Small intestine (tissue), 7 donors: ENCODE measurements around the gene CAVIN2. TPM values are rescaled to one million over a fixed set of nuclear protein-coding genes. Genes with fewer than 3 reads are reported as not detected.

Source experiments
- DNase-seq, 2 donors: peaks; one replicate each; pipeline versions ENCODE4 v3.0.0 to v3.0.0-alpha.2; 2013
- FAIRE-seq: peaks from 2 replicates; lab custom pipeline; 2012; peaks lifted over from hg19 to GRCh38; lab: Jason Lieb, UNC
- H3K27ac ChIP-seq, 3 donors: one replicate each; pipeline ENCODE4 v1.5.1; 2013; ENCODE audit warnings: low read length in 2 of 3, mild to moderate bottlenecking in 2 of 3, control low read depth in 1 of 3, inconsistent platforms in 1 of 3, low read depth in 1 of 3, moderate library complexity in 1 of 3
- H3K27me3 ChIP-seq, 3 donors: one replicate each; pipeline ENCODE4 v1.6.1; 2013; ENCODE audit warnings: low read length in 3 of 3, inconsistent platforms in 1 of 3; ENCODE audit not compliant: control insufficient read depth in 3 of 3, insufficient read depth in 3 of 3
- H3K36me3 ChIP-seq, 3 donors: one replicate each; pipeline ENCODE4 v1.6.1; 2013; ENCODE audit warnings: low read length in 3 of 3, inconsistent platforms in 1 of 3, low read depth in 1 of 3, mild to moderate bottlenecking in 1 of 3, moderate library complexity in 1 of 3; ENCODE audit not compliant: control insufficient read depth in 3 of 3, insufficient read depth in 2 of 3
- H3K4me1 ChIP-seq, 3 donors: one replicate each; pipeline ENCODE4 v1.6.1; 2013; ENCODE audit warnings: low read length in 2 of 3, inconsistent platforms in 1 of 3, low read depth in 1 of 3, mild to moderate bottlenecking in 1 of 3, moderate library complexity in 1 of 3; ENCODE audit not compliant: control insufficient read depth in 3 of 3, insufficient read depth in 2 of 3
- H3K4me3 ChIP-seq, 3 donors: one replicate each; pipeline ENCODE4 v1.5.1; 2013; ENCODE audit warnings: low read length in 3 of 3, control low read depth in 1 of 3, inconsistent platforms in 1 of 3, low read depth in 1 of 3, mild to moderate bottlenecking in 1 of 3, moderate library complexity in 1 of 3
- H3K9me3 ChIP-seq, 2 donors: one replicate each; pipeline ENCODE4 v1.6.1; 2013; ENCODE audit warnings: low read depth in 1 of 2, low read length in 1 of 2; ENCODE audit not compliant: control insufficient read depth in 2 of 2, insufficient read depth in 1 of 2
- WGBS, 3 donors: extraction: QIAGEN DNeasy Blood & Tissue Kit; methylation state at CpG; one replicate each; pipeline ENCODE4 v1.1.7; 2013; 5-methylcytosine and 5-hydroxymethylcytosine counted together
- polyA plus RNA-seq, 4 donors: library from polyadenylated mRNA; stranded (reverse) in 3 of 4; unstranded in 1 of 4; fragments of 200-250 nt in 3 of 4; fragments of 120-200 nt in 1 of 4; gene quantifications; one replicate each; pipeline versions ENCODE4 v1.2.1 to v1.2.3, GENCODE V29; 2013
- donor health status: healthy with polysubstance abuse.
- donor health status: control.
- donor health status: control.
- donor health status: Bipolar disorder and iron deficiency.
- donor health status: healthy.

The CAVIN2 gene
- polyA plus RNA-seq, 4 donors: 0.89 to 29.8 (median 10.0) TPM

DNA sequence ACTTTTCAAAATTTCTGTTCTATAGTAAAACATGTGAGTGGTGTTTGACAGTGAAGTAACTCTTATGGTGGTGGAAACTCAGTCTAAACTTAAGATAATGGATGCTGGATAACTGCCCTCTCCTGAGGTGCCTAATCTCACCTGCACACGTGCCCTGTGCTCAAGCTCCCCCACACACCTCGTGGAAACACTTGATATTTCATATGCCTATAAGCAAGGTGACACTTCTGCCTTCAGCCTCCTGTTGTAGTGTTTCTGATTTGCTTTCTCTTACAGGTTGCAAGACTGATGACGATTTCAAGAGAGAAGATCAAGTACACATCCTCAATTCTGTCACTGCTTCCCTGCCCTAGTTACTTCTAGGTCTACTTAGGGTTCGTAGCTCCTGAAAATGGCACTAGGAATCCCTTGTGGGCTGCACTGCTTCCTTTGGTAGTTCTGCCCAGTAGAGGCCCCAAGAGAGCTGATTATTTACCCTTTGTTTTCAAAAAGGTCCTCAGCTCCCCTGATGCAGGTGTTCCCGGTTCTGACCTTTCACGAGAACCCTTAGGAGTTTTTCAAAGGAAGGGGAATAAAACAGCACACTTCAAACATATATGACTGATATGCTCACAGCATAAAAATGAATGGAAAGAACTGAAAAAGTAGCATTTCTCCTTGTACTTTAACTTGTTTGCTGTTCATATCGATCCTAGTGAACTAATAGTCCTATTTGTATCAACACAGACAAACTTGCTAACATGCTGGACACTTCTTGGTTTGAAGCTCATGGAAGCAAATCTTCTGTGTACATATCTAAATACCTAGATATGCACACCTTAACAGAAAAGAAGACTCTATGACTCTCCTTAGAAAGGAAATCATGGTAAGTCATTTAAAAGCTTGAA is 6.7 kb downstream of the CAVIN2 start:
- H3K9me3 ChIP-seq: no peaks in the 10 kb centered on the region
- no peak for DNase-seq
- no peak for FAIRE-seq
- H3K27me3 ChIP-seq: no peaks in the 10 kb centered on the region
- H3K36me3 ChIP-seq: peaks cover 0 to 6% (median 0%) of the 10 kb centered on the region in 3 donors
- 49 to 59% (median 50%) methylated on average over 7 of the region's 7 CpGs for WGBS, 3 donors
- H3K27ac ChIP-seq: no peak overlapping the region
- H3K4me3 ChIP-seq: no peak overlapping the region
- no peaks in the 10 kb centered on the region for H3K4me1 ChIP-seq

GRCh38 chr2:191838526-191838925 is 8.4 kb downstream of the CAVIN2 start:
- FAIRE-seq: no peak
- no peak for DNase-seq
- H3K4me1 ChIP-seq: no peaks in the 10 kb centered on the region
- no peaks in the 10 kb centered on the region for H3K27me3 ChIP-seq
- H3K36me3 ChIP-seq: peaks cover 0 to 6% (median 0%) of the 10 kb centered on the region in 3 donors
- no peaks in the 10 kb centered on the region for H3K9me3 ChIP-seq
- WGBS, 3 donors: 85 to 93% (median 91%) methylated on average over 4 of the region's 4 CpGs
- H3K4me3 ChIP-seq: no peak overlapping the region
- H3K27ac ChIP-seq: no peak overlapping the region

DNA sequence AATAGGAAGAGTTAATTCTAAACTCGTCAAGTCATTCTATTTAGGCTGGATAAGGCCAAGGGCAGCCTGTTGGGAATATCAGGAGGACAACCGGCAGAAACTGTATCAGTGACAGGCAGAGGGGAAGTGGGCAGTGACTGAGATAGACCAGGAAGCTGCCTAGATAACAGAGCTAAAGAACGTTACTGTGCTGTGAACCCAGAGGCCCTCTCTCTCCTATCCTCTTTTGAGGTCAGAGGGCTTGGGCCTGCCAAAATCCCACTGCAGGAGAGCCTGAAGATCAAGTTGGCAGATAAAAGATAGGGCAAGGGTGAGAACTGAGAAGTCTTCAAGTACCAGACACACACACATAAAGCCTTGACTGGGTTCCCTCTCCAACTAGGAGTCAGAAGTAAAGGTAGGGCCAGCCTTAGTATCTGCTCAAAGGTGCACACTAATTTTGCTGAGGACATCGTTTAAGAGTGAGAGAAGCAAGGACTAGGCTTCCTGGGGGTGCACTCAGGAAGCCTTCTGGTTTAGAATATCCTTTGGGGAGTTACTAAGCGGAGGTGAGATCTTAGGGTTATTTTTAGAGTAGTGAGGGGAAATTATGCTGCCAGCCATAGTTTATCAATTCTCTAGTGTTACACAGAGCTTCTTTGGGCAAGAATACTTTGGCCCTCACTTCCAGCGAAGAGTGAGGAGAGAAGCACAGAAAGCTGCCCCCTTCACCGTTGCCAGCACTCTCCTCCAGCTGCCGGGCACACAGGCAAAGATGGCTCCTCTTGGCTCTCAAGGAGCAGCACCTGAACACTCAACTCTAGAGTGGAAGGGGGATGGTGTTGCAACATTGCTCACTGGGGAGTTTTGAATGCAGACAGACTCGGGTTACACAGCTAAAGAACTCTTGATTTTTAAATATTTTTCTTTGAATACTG is 9.8 kb downstream of the CAVIN2 start:
- DNase-seq: no peak
- Histone ChIP-seq H3K27ac (peak overlapping the region in 1 of 3 donors; percentile 26), H3K36me3 (peaks cover 0 to 6% (median 0%) of the 10 kb centered on the region in 3 donors), H3K27me3 (no peaks in the 10 kb centered on the region), H3K9me3 (no peaks in the 10 kb centered on the region), H3K4me1 (no peaks in the 10 kb centered on the region), H3K4me3 (no peak overlapping the region)
- 61 to 72% (median 67%) methylated on average over 9 of the region's 9 CpGs for WGBS, 3 donors
- no peak for FAIRE-seq

GRCh38 chr2:191836471-191836852 is 10.4 kb downstream of the CAVIN2 start:
- no peak for FAIRE-seq
- 83 to 93% (median 87%) methylated on average over 11 of the region's 11 CpGs for WGBS, 3 donors
- no peaks in the 10 kb centered on the region for H3K27me3 ChIP-seq

GRCh38 chr2:191835539-191836350 is 11.1 kb downstream of the CAVIN2 start:
- no peak for FAIRE-seq

More at GRCh38 chr2:191836471-191836852, 10.4 kb downstream of the CAVIN2 start:
- peaks cover 0 to 6% (median 0%) of the 10 kb centered on the region in 3 donors for H3K36me3 ChIP-seq
- H3K4me3 ChIP-seq: no peak overlapping the region
- H3K4me1 ChIP-seq: no peaks in the 10 kb centered on the region
- H3K9me3 ChIP-seq: no peaks in the 10 kb centered on the region
- H3K27ac ChIP-seq: no peak overlapping the region
- DNase-seq: no peak

GRCh38 chr2:191835100-191835499 is 11.8 kb downstream of the CAVIN2 start:
- FAIRE-seq (no peak), DNase-seq (no peak)
- H3K4me3 ChIP-seq: no peak overlapping the region
- H3K36me3 ChIP-seq: peaks cover 0 to 6% (median 0%) of the 10 kb centered on the region in 3 donors
- no peak overlapping the region for H3K27ac ChIP-seq
- H3K4me1 ChIP-seq: no peaks in the 10 kb centered on the region
- H3K9me3 ChIP-seq: no peaks in the 10 kb centered on the region
- H3K27me3 ChIP-seq: no peaks in the 10 kb centered on the region
- WGBS, 3 donors: 83 to 88% (median 86%) methylated on average over 5 of the region's 5 CpGs

More at GRCh38 chr2:191835539-191836350, 11.1 kb downstream of the CAVIN2 start:
- no peak for DNase-seq
- H3K4me1 ChIP-seq: no peaks in the 10 kb centered on the region
- peaks cover 0 to 6% (median 0%) of the 10 kb centered on the region in 3 donors for H3K36me3 ChIP-seq
- 90 to 94% (median 93%) methylated on average over 28 of the region's 28 CpGs for WGBS, 3 donors
- H3K27ac ChIP-seq: no peak overlapping the region
- no peak overlapping the region for H3K4me3 ChIP-seq
- H3K9me3 ChIP-seq: no peaks in the 10 kb centered on the region
- H3K27me3 ChIP-seq: no peaks in the 10 kb centered on the region

DNA sequence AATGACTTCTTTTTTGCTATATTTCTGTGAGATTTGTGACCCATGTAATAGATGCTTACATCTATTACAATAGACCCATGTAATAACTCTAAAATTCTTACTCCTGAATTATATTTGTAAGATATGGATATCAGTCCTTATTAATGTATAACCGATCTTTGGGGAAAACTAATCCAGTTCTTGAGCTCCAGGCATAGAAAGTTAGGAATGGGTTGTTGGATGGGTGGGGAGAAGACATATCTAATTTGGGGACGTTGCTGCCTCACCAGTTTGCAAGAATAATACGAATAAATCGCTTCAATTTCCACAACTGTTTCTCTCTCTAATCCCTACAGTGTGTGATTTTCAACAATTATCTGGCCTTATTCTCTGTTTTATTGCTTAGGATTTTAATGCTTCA is 13.5 kb downstream of the CAVIN2 start:
- FAIRE-seq: no peak

More for the DNA sequence above, 13.5 kb downstream of the CAVIN2 start:
- H3K9me3 ChIP-seq: no peaks in the 10 kb centered on the region
- H3K27ac ChIP-seq: no peak overlapping the region
- no peak overlapping the region for H3K4me3 ChIP-seq
- H3K4me1 ChIP-seq: no peaks in the 10 kb centered on the region
- H3K36me3 ChIP-seq: peaks cover 0 to 6% (median 0%) of the 10 kb centered on the region in 3 donors
- 89 to 93% (median 92%) methylated on average over 4 of the region's 4 CpGs for WGBS, 3 donors
- no peak for DNase-seq
- H3K27me3 ChIP-seq: no peaks in the 10 kb centered on the region
